H1 (cell line): ENCODE data around the gene EHD2. TPM values are rescaled to one million over a fixed set of nuclear protein-coding genes. Genes with fewer than 3 reads are reported as not detected.

Experiments used
- CTCF ChIA-PET: fragments of 300-600 bp; sonication (Branson Sonifier 250); formaldehyde crosslinking; loops from one replicate; lab custom pipeline; 2021; ENCODE audit not compliant: partially characterized antibody; lab: Charles Lee
- POLR2A ChIA-PET: fragments of 300-600 bp; sonication (Branson Sonifier 250); formaldehyde crosslinking; loops from one replicate; lab custom pipeline; 2021; ENCODE audit warnings: inconsistent platforms; ENCODE audit not compliant: partially characterized antibody; lab: Charles Lee
- DNase-seq, 2 experiments: peaks; one replicate each; pipeline versions ENCODE4 v3.0.0 to v3.0.0-alpha.2; 2010 to 2022; ENCODE audit warnings: low spot score in 2 of 2, low read depth in 1 of 2, mixed read lengths in 1 of 2
- FAIRE-seq: peaks from 2 replicates; lab custom pipeline; 2011; peaks lifted over from hg19 to GRCh38; lab: Jason Lieb, UNC
- H2AFZ ChIP-seq: 2 replicates; pipeline ENCODE4 v1.8.1; 2012; ENCODE audit warnings: low read length, inconsistent platforms
- H2AK5ac ChIP-seq: 2 replicates; pipeline ENCODE4 v1.6.1; 2013; ENCODE audit warnings: low read depth, low read length
- H2BK120ac ChIP-seq: replicated peaks from 2 replicates; pipeline ENCODE3; 2013; ENCODE audit warnings: low read depth, low read length, inconsistent platforms
- H2BK12ac ChIP-seq: 2 replicates; pipeline ENCODE4 v1.6.1; 2013; ENCODE audit warnings: low read depth, low read length
- H2BK15ac ChIP-seq: 2 replicates; pipeline ENCODE4 v1.6.1; 2013; ENCODE audit warnings: low read length
- H2BK20ac ChIP-seq: 2 replicates; pipeline ENCODE4 v1.6.1; 2013; ENCODE audit warnings: low read length
- H2BK5ac ChIP-seq: 2 replicates; pipeline ENCODE4 v1.6.1; 2013; ENCODE audit warnings: low read depth, low read length
- H3K14ac ChIP-seq: 2 replicates; pipeline ENCODE4 v1.6.1; 2013; ENCODE audit warnings: inconsistent platforms; ENCODE audit not compliant: insufficient read length
- H3K18ac ChIP-seq: 2 replicates; pipeline ENCODE4 v1.6.1; 2013; ENCODE audit warnings: low read length; ENCODE audit errors: extremely low read depth
- H3K23ac ChIP-seq: 2 replicates; pipeline ENCODE4 v1.6.1; 2013; ENCODE audit warnings: inconsistent platforms; ENCODE audit not compliant: insufficient read length
- H3K23me2 ChIP-seq: 2 replicates; pipeline ENCODE4 v1.6.1; 2013; ENCODE audit warnings: low read depth, low read length
- H3K27ac ChIP-seq: 2 replicates; pipeline ENCODE4 v1.6.1; 2011; ENCODE audit warnings: low read depth, low read length, inconsistent platforms
- H3K27me3 ChIP-seq, 4 experiments: replicated peaks in 1 of 4; 1 replicate in 1 of 4; 2 replicates in 3 of 4; pipeline versions ENCODE4 v1.6.1 to v1.8.1; 2011 to 2013; ENCODE audit warnings: low read length in 3 of 4, mild to moderate bottlenecking in 3 of 4, inconsistent platforms in 2 of 4, mixed read lengths in 2 of 4, moderate library complexity in 1 of 4; ENCODE audit not compliant: control insufficient read depth in 3 of 4, insufficient read depth in 3 of 4; ENCODE audit errors: extremely low read depth in 1 of 4
- H3K36me3 ChIP-seq, 4 experiments: 2 replicates each; pipeline versions ENCODE4 v1.6.1 to v1.8.1; 2011 to 2013; ENCODE audit warnings: mild to moderate bottlenecking in 4 of 4, low read length in 3 of 4, moderate library complexity in 2 of 4, control low read depth in 1 of 4, inconsistent platforms in 1 of 4; ENCODE audit not compliant: insufficient read depth in 4 of 4, control insufficient read depth in 2 of 4
- H3K4ac ChIP-seq: replicated peaks from 2 replicates; pipeline ENCODE3; 2013; ENCODE audit warnings: low read length, low read depth, mixed read lengths, inconsistent platforms; ENCODE audit not compliant: insufficient read length
- H3K4me1 ChIP-seq, 4 experiments: replicated peaks in 1 of 4; 1 replicate in 1 of 4; 2 replicates in 3 of 4; pipeline versions ENCODE4 v1.6.1 to v1.8.1; 2011 to 2013; ENCODE audit warnings: low read length in 3 of 4, inconsistent platforms in 2 of 4, mixed read lengths in 1 of 4; ENCODE audit not compliant: insufficient read depth in 4 of 4, control insufficient read depth in 3 of 4
- H3K4me2 ChIP-seq, 2 experiments: 2 replicates each; pipeline versions ENCODE4 v1.6.1 to v1.8.1; 2011 to 2013; ENCODE audit warnings: low read depth in 2 of 2, low read length in 2 of 2, control low read depth in 1 of 2, inconsistent platforms in 1 of 2, mild to moderate bottlenecking in 1 of 2; ENCODE audit not compliant: insufficient read depth in 1 of 2
- H3K4me3 ChIP-seq, 4 experiments: fragments of 200-600, 300-600 bp in 1 of 4; sonication (generic), shearing (Covaris generic), sonication (Bioruptor Twin) in 1 of 4; 2 replicates each; pipeline versions ENCODE4 v1.5.1 to v1.8.1; 2011 to 2016; ENCODE audit warnings: low read length in 4 of 4, low read depth in 3 of 4, control low read depth in 2 of 4, inconsistent platforms in 2 of 4, mild to moderate bottlenecking in 2 of 4, mixed read lengths in 1 of 4, moderate library complexity in 1 of 4; ENCODE audit not compliant: insufficient read depth in 2 of 4; ENCODE audit errors: extremely low read depth in 1 of 4
- H3K56ac ChIP-seq: replicated peaks from 2 replicates; pipeline ENCODE3; 2013; ENCODE audit warnings: low read depth, mild to moderate bottlenecking, mixed read lengths, low read length, inconsistent platforms; ENCODE audit not compliant: insufficient read length
- H3K79me1 ChIP-seq: 2 replicates; pipeline ENCODE4 v1.6.1; 2013; ENCODE audit warnings: low read depth, low read length, control low read depth
- H3K79me2 ChIP-seq, 2 experiments: 2 replicates each; pipeline versions ENCODE4 v1.6.1 to v1.8.1; 2012 to 2013; ENCODE audit warnings: low read length in 2 of 2, mild to moderate bottlenecking in 2 of 2, inconsistent platforms in 1 of 2; ENCODE audit not compliant: insufficient read depth in 2 of 2, control insufficient read depth in 1 of 2
- H3K9ac ChIP-seq, 4 experiments: replicated peaks in 1 of 4; 1 replicate in 1 of 4; 2 replicates in 3 of 4; pipeline versions ENCODE4 v1.6.1 to v1.8.1; 2011 to 2013; ENCODE audit warnings: low read depth in 3 of 4, low read length in 3 of 4, control low read depth in 2 of 4, mild to moderate bottlenecking in 2 of 4, moderate library complexity in 2 of 4, inconsistent platforms in 1 of 4; ENCODE audit errors: extremely low read depth in 1 of 4
- H3K9me3 ChIP-seq, 2 experiments: 2 replicates each; pipeline versions ENCODE4 v1.6.1 to v1.8.1; 2012 to 2013; ENCODE audit warnings: mild to moderate bottlenecking in 2 of 2, moderate library complexity in 2 of 2, control low read depth in 1 of 2, inconsistent platforms in 1 of 2, low read depth in 1 of 2, low read length in 1 of 2, mixed read lengths in 1 of 2; ENCODE audit not compliant: insufficient read depth in 2 of 2
- H4K20me1 ChIP-seq, 2 experiments: replicated peaks in 1 of 2; 2 replicates each; pipeline versions ENCODE3 to v1.8.1; 2011 to 2013; ENCODE audit warnings: inconsistent platforms in 2 of 2, low read length in 2 of 2, mild to moderate bottlenecking in 1 of 2; ENCODE audit not compliant: insufficient read depth in 2 of 2, control insufficient read depth in 1 of 2
- H4K5ac ChIP-seq: 2 replicates; pipeline ENCODE4 v1.6.1; 2013; ENCODE audit warnings: low read length, low read depth, mixed read lengths, inconsistent platforms; ENCODE audit not compliant: insufficient read length
- H4K8ac ChIP-seq: 2 replicates; pipeline ENCODE4 v1.8.0; 2013; ENCODE audit warnings: mild to moderate bottlenecking, moderate library complexity, low read length, inconsistent platforms; ENCODE audit not compliant: insufficient read depth; ENCODE audit errors: extremely low read depth
- H4K91ac ChIP-seq: replicated peaks from 2 replicates; pipeline ENCODE3; 2013; ENCODE audit warnings: low read length, mixed read lengths, inconsistent platforms; ENCODE audit not compliant: insufficient read length
- CEBPB ChIP-seq: IDR thresholded peaks from 2 replicates; pipeline ENCODE4 v1.6.1; 2012; ENCODE audit warnings: low read depth, low read length
- GTF2F1 ChIP-seq: IDR thresholded peaks from 2 replicates; pipeline ENCODE4 v1.6.1; 2012; ENCODE audit warnings: low read depth, low read length, improper control_type of control experiment, borderline replicate concordance
- WGBS, 2 experiments: shearing (Covaris generic) in 1 of 2; methylation state at CpG; one replicate each; pipeline versions ENCODE4 v1.1.6 to v1.1.7; 2013 to 2015; ENCODE audit warnings: low lambda C conversion rate in 2 of 2, mixed read lengths in 2 of 2, inconsistent platforms in 1 of 2, low coverage in 1 of 2, missing lambda C conversion rate in 1 of 2; ENCODE audit not compliant: insufficient replicate concordance in 2 of 2, insufficient coverage in 1 of 2, insufficient read length in 1 of 2; ENCODE audit errors: extremely low coverage in 1 of 2, missing lambda C conversion rate in 1 of 2; 5-methylcytosine and 5-hydroxymethylcytosine counted together
- polyA plus RNA-seq, 7 experiments: library from polyadenylated mRNA; depleted of rRNA in 3 of 7; stranded (reverse) in 5 of 7; unstranded in 2 of 7; fragments of >200 nt in 5 of 7; fragments of 200-250 nt in 2 of 7; gene quantifications; 1 replicate in 5 of 7; 2 replicates in 1 of 7; 4 replicates in 1 of 7; pipeline versions ENCODE4 v1.2.1 to v1.2.3, GENCODE V29; 2011 to 2013; ENCODE audit warnings: missing spikeins in 2 of 7, mixed read lengths in 2 of 7
- total RNA-seq: library from RNA; stranded (reverse); fragmentation: NEBNext Ultra II Directional; extraction: Animal tissue kit (Norgen Biotek cat#: 25700); gene quantifications from 2 replicates; pipeline ENCODE4 v1.2.1, GENCODE V29; 2021

The EHD2 gene
- total and polyA plus RNA-seq, 2 of the 8 experiments (the other 6 are each of a cell fraction or from before 2014, with no cell fraction given), result 4.5 to 14.3 TPM

DNA sequence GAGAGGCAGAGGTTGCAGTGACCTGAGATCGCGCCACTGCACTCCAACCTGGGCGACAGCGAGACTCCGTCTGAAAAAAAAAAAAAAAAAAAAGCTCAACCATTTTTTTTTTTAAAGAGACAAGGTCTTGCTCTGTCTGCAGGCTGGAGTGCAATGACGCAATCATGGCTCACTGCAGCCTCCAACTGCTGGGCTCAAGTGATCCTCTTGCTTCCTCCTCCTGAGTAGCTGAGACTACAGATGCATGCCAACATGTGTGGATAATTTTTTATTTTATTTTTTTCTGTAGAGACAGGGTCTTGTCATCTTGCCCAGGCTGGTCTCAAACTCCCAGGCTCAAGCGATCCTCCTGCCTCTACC, 10.3 kb downstream of the EHD2 start:
- no peak overlapping the region for H3K18ac ChIP-seq
- H3K27me3 ChIP-seq, result no peaks in the 10 kb centered on the region
- no peak overlapping the region for H3K9ac ChIP-seq
- H3K4me3 ChIP-seq, result no peak overlapping the region
- H3K23ac ChIP-seq, result no peak overlapping the region
- H2BK120ac ChIP-seq, result no peak overlapping the region
- no peak overlapping the region for H3K56ac ChIP-seq
- no peak overlapping the region for H4K5ac ChIP-seq
- FAIRE-seq (no peak), DNase-seq (no peak)
- no peak overlapping the region for H3K4me2 ChIP-seq
- H3K9me3 ChIP-seq, result no peaks in the 10 kb centered on the region
- no peak overlapping the region for H3K14ac ChIP-seq
- TF ChIP-seq GTF2F1 (no peak), CEBPB (peak; percentile 87)
- H2BK5ac ChIP-seq, result no peak overlapping the region
- no peaks in the 10 kb centered on the region for H3K36me3 ChIP-seq
- H2AFZ ChIP-seq, result no peak overlapping the region
- peaks cover 0 to 4% (median 3%) of the 10 kb centered on the region in 4 experiments; a peak in 4 of 7 replicates for H3K4me1 ChIP-seq
- H2BK15ac ChIP-seq, result no peak overlapping the region
- no peak overlapping the region for H4K91ac ChIP-seq
- no peaks in the 10 kb centered on the region for H3K23me2 ChIP-seq
- H3K4ac ChIP-seq, result no peak overlapping the region
- H2BK20ac ChIP-seq, result no peak overlapping the region
- peaks cover 0 to 4% of the 10 kb centered on the region in 2 experiments for H4K20me1 ChIP-seq
- no peaks in the 10 kb centered on the region for H3K79me2 ChIP-seq
- no peak overlapping the region for H3K27ac ChIP-seq
- CTCF ChIA-PET, result interaction anchor here (0.6 to 15.9 kb wide), 8 partner anchors 8 to 427 kb away, joined by 3 to 143 read pairs (median 4); partner anchors contain the start of genes EHD2 and NOP53
- no peak overlapping the region for H2AK5ac ChIP-seq
- H2BK12ac ChIP-seq, result no peak overlapping the region
- POLR2A ChIA-PET, result interaction anchor here (0.6 to 2.3 kb wide), 8 partner anchors 8 to 327 kb away, joined by 3 to 10 read pairs (median 4); partner anchors contain the start of genes EHD2 and NOP53
- no peaks in the 10 kb centered on the region; the same call in 1 of the 2 replicates for H3K79me1 ChIP-seq
- 82% methylated on average over 5 of the region's 7 CpGs; no CpG with 5 or more reads in 1 of the 2 experiments for WGBS, 2 experiments
- H4K8ac ChIP-seq, result no peak overlapping the region
